HCEC 1CT (cell line): ENCODE measurements around the gene NISCH.

Source experiments
- DNase-seq: peaks from one replicate; pipeline ENCODE4 v3.0.0-alpha.2; 2017

Gene NISCH

GRCh38 chr3:52455283-52456168, at the start of gene NISCH:
Gene NISCH, plus strand, starts transcription at chr3:52455604. Its CDS starts 38 bp downstream, at chr3:52455642.
- peak; percentile 76 for DNase-seq

- no peak for DNase-seq
Measured at GRCh38 chr3:52406231-52406661, 49.2 kb upstream of the NISCH start.

GRCh38 chr3:52406791-52407510, 48.5 kb upstream of the NISCH start:
- no peak for DNase-seq

- no peak for DNase-seq
Measured at GRCh38 chr3:52407779-52408178, 47.6 kb upstream of the NISCH start.

GRCh38 chr3:52408466-52408865, 46.9 kb upstream of the NISCH start:
- DNase-seq, result no peak

- no peak for DNase-seq
Measured at GRCh38 chr3:52415800-52416199, 39.6 kb upstream of the NISCH start.

- DNase-seq, result no peak
Measured at GRCh38 chr3:52420388-52420787, 35.0 kb upstream of the NISCH start.

- DNase-seq, result no peak
Measured at GRCh38 chr3:52422669-52423068, 32.7 kb upstream of the NISCH start.

- no peak for DNase-seq
Measured at GRCh38 chr3:52423173-52423572, 32.2 kb upstream of the NISCH start.

- peak; percentile 73 for DNase-seq
Measured at GRCh38 chr3:52428151-52429005, 27.0 kb upstream of the NISCH start.

- DNase-seq, result no peak
Measured at GRCh38 chr3:52429031-52429430, 26.4 kb upstream of the NISCH start.

GRCh38 chr3:52429779-52430415, 25.5 kb upstream of the NISCH start:
- no peak for DNase-seq

GRCh38 chr3:52430416-52430810, 25.0 kb upstream of the NISCH start:
- no peak for DNase-seq

- DNase-seq, result no peak
Measured at GRCh38 chr3:52431459-52432223, 23.8 kb upstream of the NISCH start.

GRCh38 chr3:52432225-52432624, 23.2 kb upstream of the NISCH start:
- DNase-seq, result no peak

- no peak for DNase-seq
Measured at GRCh38 chr3:52432691-52433141, 22.7 kb upstream of the NISCH start.

GRCh38 chr3:52433328-52433995, 21.9 kb upstream of the NISCH start:
- no peak for DNase-seq

- no peak for DNase-seq
Measured at GRCh38 chr3:52433996-52434479, 21.4 kb upstream of the NISCH start.

GRCh38 chr3:52434491-52435115, 20.8 kb upstream of the NISCH start:
- no peak for DNase-seq
